ENCODE measurements around the gene SH3TC1.
A peak's percentile ranks its signal among the peaks of the same experiment; 100 is the strongest.

The SH3TC1 gene

GRCh38 chr4:8219236-8219635, 20.1 kb downstream of the SH3TC1 start:
- Histone ChIP-seq H3K9me3 (ENCODE audit: control insufficient read depth in 5 of 5, low read length in 5 of 5) (no peaks in the 10 kb centered on the region), H3K4me1 (ENCODE audit: control insufficient read depth in 5 of 5, insufficient read depth in 5 of 5, low read length in 5 of 5) (peaks cover 11 to 34% (median 26%) of the 10 kb centered on the region in 5 donors), H3K27me3 (ENCODE audit: control insufficient read depth in 5 of 5, insufficient read depth in 4 of 5, low read length in 5 of 5) (no peaks in the 10 kb centered on the region), H3K27ac (ENCODE audit: low read depth, low read length) (no peak overlapping the region), H3K36me3 (ENCODE audit: control insufficient read depth in 5 of 5, insufficient read depth in 5 of 5, low read length in 5 of 5) (peaks cover 0 to 78% (median 53%) of the 10 kb centered on the region in 5 donors), H3K9ac (ENCODE audit: low read length in 5 of 5) (no peak overlapping the region), H3K4me3 (ENCODE audit: low read depth in 1 of 5, low read length in 5 of 5) (no peak overlapping the region)

GRCh38 chr4:8220661-8221450, 21.8 kb downstream of the SH3TC1 start:
- Histone ChIP-seq H3K4me1 (ENCODE audit: control insufficient read depth in 5 of 5, insufficient read depth in 5 of 5, low read length in 5 of 5) (peaks cover 4 to 31% (median 21%) of the 10 kb centered on the region in 5 donors), H3K9ac (ENCODE audit: low read length in 5 of 5) (no peak overlapping the region), H3K36me3 (ENCODE audit: control insufficient read depth in 5 of 5, insufficient read depth in 5 of 5, low read length in 5 of 5) (peaks cover 0 to 76% (median 55%) of the 10 kb centered on the region in 5 donors), H3K9me3 (ENCODE audit: control insufficient read depth in 5 of 5, low read length in 5 of 5) (no peaks in the 10 kb centered on the region), H3K4me3 (ENCODE audit: low read depth in 1 of 5, low read length in 5 of 5) (no peak overlapping the region), H3K27me3 (ENCODE audit: control insufficient read depth in 5 of 5, insufficient read depth in 4 of 5, low read length in 5 of 5) (no peaks in the 10 kb centered on the region), H3K27ac (ENCODE audit: low read depth, low read length) (peak overlapping the region; percentile 24)

- H3K9me3 ChIP-seq (ENCODE audit: control insufficient read depth in 5 of 5, low read length in 5 of 5), result no peaks in the 10 kb centered on the region
- H3K4me1 ChIP-seq (ENCODE audit: control insufficient read depth in 5 of 5, insufficient read depth in 5 of 5, low read length in 5 of 5), result peaks cover 4 to 36% (median 21%) of the 10 kb centered on the region in 5 donors
- H3K27me3 ChIP-seq (ENCODE audit: control insufficient read depth in 5 of 5, insufficient read depth in 4 of 5, low read length in 5 of 5), result no peaks in the 10 kb centered on the region
- H3K9ac ChIP-seq (ENCODE audit: low read length in 5 of 5), result peak overlapping the region in 1 of 5 donors; percentile 10
- peaks cover 0 to 74% (median 49%) of the 10 kb centered on the region in 5 donors for H3K36me3 ChIP-seq (ENCODE audit: control insufficient read depth in 5 of 5, insufficient read depth in 5 of 5, low read length in 5 of 5)
- peak overlapping the region; percentile 24 for H3K27ac ChIP-seq (ENCODE audit: low read depth, low read length)
- no peak overlapping the region for H3K4me3 ChIP-seq (ENCODE audit: low read depth in 1 of 5, low read length in 5 of 5)
Measured at GRCh38 chr4:8221476-8221875, 22.4 kb downstream of the SH3TC1 start.

GRCh38 chr4:8221985-8222384, 22.9 kb downstream of the SH3TC1 start:
- Histone ChIP-seq H3K9ac (ENCODE audit: low read length in 5 of 5) (no peak overlapping the region), H3K4me1 (ENCODE audit: control insufficient read depth in 5 of 5, insufficient read depth in 5 of 5, low read length in 5 of 5) (peaks cover 4 to 41% (median 22%) of the 10 kb centered on the region in 5 donors), H3K36me3 (ENCODE audit: control insufficient read depth in 5 of 5, insufficient read depth in 5 of 5, low read length in 5 of 5) (peaks cover 0 to 75% (median 47%) of the 10 kb centered on the region in 5 donors), H3K27me3 (ENCODE audit: control insufficient read depth in 5 of 5, insufficient read depth in 4 of 5, low read length in 5 of 5) (no peaks in the 10 kb centered on the region), H3K4me3 (ENCODE audit: low read depth in 1 of 5, low read length in 5 of 5) (no peak overlapping the region), H3K9me3 (ENCODE audit: control insufficient read depth in 5 of 5, low read length in 5 of 5) (no peaks in the 10 kb centered on the region), H3K27ac (ENCODE audit: low read depth, low read length) (peak overlapping the region; percentile 24)

GRCh38 chr4:8222609-8223388, 23.7 kb downstream of the SH3TC1 start:
- Histone ChIP-seq H3K4me1 (ENCODE audit: control insufficient read depth in 5 of 5, insufficient read depth in 5 of 5, low read length in 5 of 5) (peaks cover 4 to 48% (median 23%) of the 10 kb centered on the region in 5 donors), H3K9me3 (ENCODE audit: control insufficient read depth in 5 of 5, low read length in 5 of 5) (no peaks in the 10 kb centered on the region), H3K4me3 (ENCODE audit: low read depth in 1 of 5, low read length in 5 of 5) (no peak overlapping the region), H3K36me3 (ENCODE audit: control insufficient read depth in 5 of 5, insufficient read depth in 5 of 5, low read length in 5 of 5) (peaks cover 0 to 75% (median 42%) of the 10 kb centered on the region in 5 donors), H3K27ac (ENCODE audit: low read depth, low read length) (no peak overlapping the region), H3K27me3 (ENCODE audit: control insufficient read depth in 5 of 5, insufficient read depth in 4 of 5, low read length in 5 of 5) (no peaks in the 10 kb centered on the region), H3K9ac (ENCODE audit: low read length in 5 of 5) (no peak overlapping the region)

GRCh38 chr4:8224267-8224974, 25.3 kb downstream of the SH3TC1 start:
- H3K27me3 ChIP-seq (ENCODE audit: control insufficient read depth in 5 of 5, insufficient read depth in 4 of 5, low read length in 5 of 5), result no peaks in the 10 kb centered on the region
- no peak overlapping the region for H3K27ac ChIP-seq (ENCODE audit: low read depth, low read length)
- H3K4me1 ChIP-seq (ENCODE audit: control insufficient read depth in 5 of 5, insufficient read depth in 5 of 5, low read length in 5 of 5), result peaks cover 8 to 62% (median 34%) of the 10 kb centered on the region in 5 donors
- no peak overlapping the region for H3K4me3 ChIP-seq (ENCODE audit: low read depth in 1 of 5, low read length in 5 of 5)
- H3K9me3 ChIP-seq (ENCODE audit: control insufficient read depth in 5 of 5, low read length in 5 of 5), result no peaks in the 10 kb centered on the region
- H3K9ac ChIP-seq (ENCODE audit: low read length in 5 of 5), result no peak overlapping the region
- peaks cover 0 to 64% (median 38%) of the 10 kb centered on the region in 5 donors for H3K36me3 ChIP-seq (ENCODE audit: control insufficient read depth in 5 of 5, insufficient read depth in 5 of 5, low read length in 5 of 5)

GRCh38 chr4:8224975-8225625, 26.0 kb downstream of the SH3TC1 start:
- Histone ChIP-seq H3K4me3 (ENCODE audit: low read depth in 1 of 5, low read length in 5 of 5) (no peak overlapping the region), H3K9me3 (ENCODE audit: control insufficient read depth in 5 of 5, low read length in 5 of 5) (no peaks in the 10 kb centered on the region), H3K27ac (ENCODE audit: low read depth, low read length) (no peak overlapping the region), H3K4me1 (ENCODE audit: control insufficient read depth in 5 of 5, insufficient read depth in 5 of 5, low read length in 5 of 5) (peaks cover 8 to 60% (median 34%) of the 10 kb centered on the region in 5 donors), H3K36me3 (ENCODE audit: control insufficient read depth in 5 of 5, insufficient read depth in 5 of 5, low read length in 5 of 5) (peaks cover 0 to 57% (median 31%) of the 10 kb centered on the region in 5 donors), H3K27me3 (ENCODE audit: control insufficient read depth in 5 of 5, insufficient read depth in 4 of 5, low read length in 5 of 5) (no peaks in the 10 kb centered on the region), H3K9ac (ENCODE audit: low read length in 5 of 5) (no peak overlapping the region)

GRCh38 chr4:8225706-8226443, 26.8 kb downstream of the SH3TC1 start:
- H3K4me1 ChIP-seq (ENCODE audit: control insufficient read depth in 5 of 5, insufficient read depth in 5 of 5, low read length in 5 of 5), result peaks cover 6 to 52% (median 29%) of the 10 kb centered on the region in 5 donors
- H3K4me3 ChIP-seq (ENCODE audit: low read depth in 1 of 5, low read length in 5 of 5), result no peak overlapping the region
- H3K27me3 ChIP-seq (ENCODE audit: control insufficient read depth in 5 of 5, insufficient read depth in 4 of 5, low read length in 5 of 5), result no peaks in the 10 kb centered on the region
- no peaks in the 10 kb centered on the region for H3K9me3 ChIP-seq (ENCODE audit: control insufficient read depth in 5 of 5, low read length in 5 of 5)
- H3K27ac ChIP-seq (ENCODE audit: low read depth, low read length), result no peak overlapping the region
- H3K9ac ChIP-seq (ENCODE audit: low read length in 5 of 5), result no peak overlapping the region
- peaks cover 0 to 51% (median 25%) of the 10 kb centered on the region in 5 donors for H3K36me3 ChIP-seq (ENCODE audit: control insufficient read depth in 5 of 5, insufficient read depth in 5 of 5, low read length in 5 of 5)

- Histone ChIP-seq H3K4me1 (ENCODE audit: control insufficient read depth in 5 of 5, insufficient read depth in 5 of 5, low read length in 5 of 5) (peaks cover 3 to 42% (median 20%) of the 10 kb centered on the region in 5 donors), H3K36me3 (ENCODE audit: control insufficient read depth in 5 of 5, insufficient read depth in 5 of 5, low read length in 5 of 5) (peaks cover 0 to 59% (median 25%) of the 10 kb centered on the region in 5 donors)
Measured at GRCh38 chr4:8227201-8227770, 28.2 kb downstream of the SH3TC1 start.

More at GRCh38 chr4:8227201-8227770, 28.2 kb downstream of the SH3TC1 start:
- H3K9ac ChIP-seq (ENCODE audit: low read length in 5 of 5), result no peak overlapping the region
- no peak overlapping the region for H3K27ac ChIP-seq (ENCODE audit: low read depth, low read length)
- no peaks in the 10 kb centered on the region for H3K9me3 ChIP-seq (ENCODE audit: control insufficient read depth in 5 of 5, low read length in 5 of 5)
- H3K27me3 ChIP-seq (ENCODE audit: control insufficient read depth in 5 of 5, insufficient read depth in 4 of 5, low read length in 5 of 5), result no peaks in the 10 kb centered on the region
- no peak overlapping the region for H3K4me3 ChIP-seq (ENCODE audit: low read depth in 1 of 5, low read length in 5 of 5)

Measured in subcutaneous abdominal adipose tissue (tissue), 5 donors.